Endothelial cell of umbilical vein (primary cell): ENCODE results near the gene XRCC6.

Source experiments
- CTCF ChIP-seq, 2 donors: IDR thresholded peaks; 1 replicate in 1 of 2; 2 replicates in 1 of 2; pipeline ENCODE4 v1.5.1; 2011; ENCODE audit warnings: low read length in 2 of 2, mild to moderate bottlenecking in 2 of 2, moderate library complexity in 2 of 2, control low read depth in 1 of 2, inconsistent platforms in 1 of 2, low read depth in 1 of 2; ENCODE audit not compliant: insufficient read depth in 1 of 2; ENCODE audit errors: extremely low read depth in 1 of 2
- EZH2 ChIP-seq: IDR thresholded peaks from 2 replicates; pipeline ENCODE4 v1.6.1; 2012; ENCODE audit warnings: borderline replicate concordance, low read depth, mild to moderate bottlenecking, moderate library complexity, low read length, inconsistent platforms; ENCODE audit not compliant: severe bottlenecking
- FOS ChIP-seq: IDR thresholded peaks from 2 replicates; pipeline ENCODE4 v1.6.1; 2011; ENCODE audit warnings: mild to moderate bottlenecking, low read length, moderate library complexity, borderline replicate concordance; ENCODE audit not compliant: insufficient read depth
- MAX ChIP-seq: IDR thresholded peaks from 2 replicates; pipeline ENCODE4 v1.6.1; 2011; ENCODE audit not compliant: insufficient read depth, insufficient read length
- MYC ChIP-seq: IDR thresholded peaks from one replicate; pipeline ENCODE4 v1.6.1; 2011; ENCODE audit warnings: mild to moderate bottlenecking, low read depth, low read length
- POLR2A ChIP-seq: IDR thresholded peaks from 2 replicates; pipeline ENCODE4 v1.6.1; 2012; ENCODE audit warnings: low read depth, mild to moderate bottlenecking, control low read depth, low read length
- POLR2AphosphoS5 ChIP-seq: IDR thresholded peaks from 2 replicates; pipeline ENCODE4 v1.6.1; 2012; ENCODE audit warnings: low read depth, mild to moderate bottlenecking, control low read depth, low read length, moderate library complexity; ENCODE audit not compliant: insufficient read depth

DNA sequence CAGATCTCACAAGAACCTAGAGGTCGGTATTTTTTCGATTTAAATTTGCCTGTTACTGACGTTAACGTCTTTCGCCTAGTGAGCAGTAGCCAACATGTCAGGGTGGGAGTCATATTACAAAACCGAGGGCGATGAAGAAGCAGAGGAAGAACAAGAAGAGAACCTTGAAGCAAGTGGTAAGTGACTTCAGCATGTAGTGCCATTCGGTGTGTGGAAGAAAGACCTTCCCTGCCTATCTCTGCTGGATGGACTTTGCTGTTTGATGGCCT, 750 bp downstream of the XRCC6 start:
- no peak for TF ChIP-seq CTCF (IDR thresholded peaks at IDR 0.05; ENCODE audit: extremely low read depth in 1 of 2, insufficient read depth in 1 of 2, low read depth in 1 of 2, low read length in 2 of 2)
- TF ChIP-seq FOS, result no peak
- TF ChIP-seq MAX, result no peak
- no peak for TF ChIP-seq POLR2AphosphoS5
- TF ChIP-seq POLR2A, result no peak
- TF ChIP-seq EZH2, result no peak
- TF ChIP-seq MYC, result no peak
